ENCODE measurements around the gene SLC35D3.
"Not testable (repeated sequence)": the region's sequence is repeated elsewhere in the genome, so short reads cannot be mapped to it uniquely, and the experiment has no call there.

Gene SLC35D3

DNA sequence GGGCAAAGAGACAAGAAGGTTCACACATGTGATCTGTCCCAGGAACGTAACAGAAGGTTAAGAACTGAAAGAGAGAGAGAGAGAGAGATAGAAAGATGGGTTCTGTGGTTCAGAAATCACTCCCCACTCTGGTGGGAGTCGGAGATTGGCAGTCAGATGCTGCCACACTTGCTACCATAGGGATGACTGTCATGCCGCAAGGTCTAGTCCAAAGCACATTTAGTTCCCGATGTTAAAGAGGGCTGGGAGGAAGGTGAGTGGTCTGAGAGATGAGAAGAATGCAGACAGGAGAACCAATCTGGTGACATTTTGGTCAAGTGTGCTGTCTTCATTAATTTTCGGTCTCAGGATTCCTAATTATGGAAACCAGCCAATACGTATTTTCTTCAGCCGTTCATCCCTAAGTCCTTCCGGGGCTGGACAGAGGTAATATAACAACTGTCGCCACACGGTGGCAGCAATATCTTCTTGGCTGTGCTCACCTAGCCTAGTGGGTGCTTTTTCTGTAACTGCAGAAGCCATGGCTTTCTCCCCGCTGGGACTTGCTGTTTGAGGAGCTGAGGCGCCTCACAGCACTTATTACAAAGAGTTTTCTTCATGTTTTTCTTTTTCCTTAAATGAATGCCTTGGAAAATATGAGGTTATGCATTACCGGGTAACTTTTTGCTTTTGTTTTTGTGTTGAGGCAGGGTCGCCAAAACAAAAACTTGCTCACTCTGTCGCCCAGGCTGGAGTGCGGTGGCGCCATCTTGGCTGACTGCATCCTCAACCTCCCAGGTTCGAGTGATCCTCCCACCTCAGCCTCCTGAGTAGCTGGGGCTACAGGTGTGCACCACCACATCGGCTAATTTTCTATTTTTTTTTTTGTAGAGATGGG is 46.0 kb downstream of the SLC35D3 start:
- DNase-seq = peak; percentile 56

DNA sequence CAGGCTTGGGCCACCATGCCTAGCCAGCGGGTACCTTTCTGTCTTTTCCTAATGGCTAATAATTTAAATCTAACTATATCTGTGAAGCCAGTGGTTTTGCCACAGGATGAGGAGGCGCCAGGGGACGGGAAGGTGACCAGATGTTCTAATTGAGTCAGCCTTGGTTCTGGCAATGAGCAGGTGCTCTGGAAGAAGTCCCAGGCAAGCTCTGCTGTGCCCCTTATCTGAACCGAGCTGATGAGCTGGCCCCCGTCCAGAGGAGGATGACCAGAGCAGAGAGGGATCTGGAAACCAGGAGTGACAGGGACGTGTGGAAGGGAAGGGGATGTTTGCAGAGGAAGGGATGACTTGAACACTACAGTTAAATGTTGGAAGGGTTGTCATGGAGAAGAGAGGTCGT is 46.7 kb downstream of the SLC35D3 start:
- no peak for DNase-seq

DNA sequence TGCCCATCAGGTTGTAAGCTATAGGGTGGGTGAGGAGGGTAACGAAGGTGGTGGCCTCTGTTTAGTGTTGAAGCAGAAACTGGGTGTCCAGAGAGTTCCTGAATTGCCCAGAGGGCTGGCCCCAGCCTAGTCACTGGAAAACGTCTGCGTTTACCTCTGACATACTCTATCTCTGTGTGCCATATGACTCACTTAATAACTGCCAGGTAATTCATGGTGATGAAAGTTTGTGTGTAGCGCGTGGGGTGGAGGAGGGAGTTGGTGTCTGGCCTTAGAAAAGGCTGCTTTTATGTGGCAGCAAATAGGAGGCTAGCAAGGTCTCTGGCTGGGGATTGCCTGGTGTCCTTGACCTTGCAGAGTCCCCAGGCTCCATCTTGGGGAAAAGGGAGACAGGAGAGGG is 47.3 kb downstream of the SLC35D3 start:
- no peak for DNase-seq

DNA sequence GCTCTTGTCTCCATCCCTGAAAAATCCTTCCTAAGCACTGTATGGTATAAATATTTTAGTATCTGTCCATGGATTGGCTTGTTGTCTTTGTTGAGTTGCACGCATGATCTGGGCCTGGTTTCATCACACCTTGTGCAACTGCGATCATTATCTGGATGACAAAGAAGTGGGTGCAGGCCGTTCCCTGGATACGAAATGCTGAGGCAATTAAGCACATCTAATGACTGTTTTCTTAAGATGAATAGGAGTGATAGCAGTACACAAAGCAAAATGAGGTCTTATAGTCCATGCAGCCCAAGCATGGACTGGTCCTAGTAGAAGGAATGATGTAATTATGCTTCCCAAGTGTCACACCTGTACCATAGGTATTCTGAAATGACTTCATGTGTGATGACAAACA is 47.8 kb downstream of the SLC35D3 start:
- DNase-seq = no peak

DNA sequence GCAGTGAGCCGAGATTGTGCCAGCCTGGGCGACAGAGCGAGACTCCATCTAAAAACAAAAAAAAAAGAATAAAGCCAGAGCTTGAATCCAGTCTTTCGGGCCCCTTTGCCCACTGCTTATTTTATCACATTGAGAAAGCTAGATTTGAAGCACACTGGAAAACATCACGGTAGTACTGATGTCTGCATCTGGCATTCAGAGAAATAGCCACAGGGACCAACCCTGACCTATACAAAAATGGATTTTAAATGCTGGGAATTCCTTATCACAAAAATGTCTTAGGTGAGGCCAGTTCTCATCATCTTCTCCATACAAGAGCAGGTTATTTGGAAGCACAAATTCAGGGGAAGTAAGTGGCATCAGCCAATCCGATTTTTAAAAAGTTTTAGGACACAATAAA is 49.5 kb downstream of the SLC35D3 start:
- DNase-seq = no peak

DNA sequence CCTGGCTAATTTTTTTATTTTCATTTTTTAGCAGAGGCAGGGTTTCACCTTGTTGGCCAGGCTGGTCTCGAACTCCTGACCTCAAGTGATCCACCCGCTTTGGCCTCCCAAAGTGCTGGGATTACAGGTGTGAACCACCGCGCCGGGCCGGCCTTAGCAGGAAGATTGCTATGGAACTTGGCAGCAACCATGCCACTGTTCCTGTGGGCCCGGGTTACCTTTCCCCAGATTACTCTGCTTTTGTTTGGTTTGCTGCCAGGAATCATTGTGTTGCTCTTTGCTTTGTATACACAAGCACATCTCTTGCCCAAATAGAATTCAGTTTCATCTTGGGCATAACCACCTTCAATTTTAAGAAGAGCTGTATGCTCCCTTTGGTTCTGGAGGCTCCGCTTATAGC is 51.7 kb downstream of the SLC35D3 start:
- not testable (repeated sequence) for DNase-seq

Data from activated naive CD4-positive, alpha-beta T cell treated with anti-CD3 and anti-CD28 coated beads, Interleukin-2, amount 50 U/mL, for 16 hours (primary cell).